ENCODE results near the gene DCC.

The DCC gene

DNA sequence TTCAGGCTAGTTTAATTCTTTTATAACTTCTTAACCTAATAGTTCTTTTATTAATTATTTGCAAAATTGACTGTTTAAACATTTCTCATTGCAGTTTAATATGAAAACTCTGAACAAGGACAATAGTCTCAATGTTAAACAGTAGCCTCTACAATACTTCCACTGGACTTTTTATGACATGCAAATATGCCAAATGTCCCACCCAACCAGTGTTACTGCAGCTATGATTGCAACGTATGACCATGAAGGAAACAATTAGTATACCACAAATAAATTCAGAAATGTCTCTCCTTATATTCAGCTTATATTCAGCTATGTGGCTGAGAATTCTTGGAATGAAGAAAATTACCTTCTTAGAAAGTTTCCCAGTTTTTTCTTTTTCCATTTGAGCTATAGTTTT lies 688.6 kb downstream of the DCC start:
- no peak for DNase-seq (ENCODE audit: extremely low spot score)
- ChIA-PET CTCF (no interaction called here), POLR2A (no interaction called here)
- no peak for TF ChIP-seq FOXK2 (IDR thresholded peaks at IDR 0.05)
- TF ChIP-seq BHLHE40 (IDR thresholded peaks at IDR 0.05; ENCODE audit: borderline replicate concordance): no peak
- TF ChIP-seq FOXA1 (IDR thresholded peaks at IDR 0.05): no peak
- TF ChIP-seq SP1 (IDR thresholded peaks at IDR 0.05): no peak
- no peak for TF ChIP-seq SUZ12 (IDR thresholded peaks at IDR 0.05)
- TF ChIP-seq L3MBTL2 (conservative IDR thresholded peaks at IDR 0.05): no peak
- TF ChIP-seq CTBP1 (IDR thresholded peaks at IDR 0.05; ENCODE audit: borderline replicate concordance): no peak
- TF ChIP-seq LEF1 (IDR thresholded peaks at IDR 0.05; ENCODE audit: borderline replicate concordance): no peak
- TF ChIP-seq ELF4 (IDR thresholded peaks at IDR 0.05): no peak

- ChIA-PET CTCF (no interaction called here), POLR2A (no interaction called here)
- TF ChIP-seq FOXK2 (IDR thresholded peaks at IDR 0.05): no peak
- no peak for TF ChIP-seq SP1 (IDR thresholded peaks at IDR 0.05)
- no peak for TF ChIP-seq TARDBP (IDR thresholded peaks at IDR 0.05)
- TF ChIP-seq ZNF384 (IDR thresholded peaks at IDR 0.05): no peak
- no peak for DNase-seq (ENCODE audit: extremely low spot score)
Observed at GRCh38 chr18:53033128-53033527, 693.1 kb downstream of the DCC start.

DNA sequence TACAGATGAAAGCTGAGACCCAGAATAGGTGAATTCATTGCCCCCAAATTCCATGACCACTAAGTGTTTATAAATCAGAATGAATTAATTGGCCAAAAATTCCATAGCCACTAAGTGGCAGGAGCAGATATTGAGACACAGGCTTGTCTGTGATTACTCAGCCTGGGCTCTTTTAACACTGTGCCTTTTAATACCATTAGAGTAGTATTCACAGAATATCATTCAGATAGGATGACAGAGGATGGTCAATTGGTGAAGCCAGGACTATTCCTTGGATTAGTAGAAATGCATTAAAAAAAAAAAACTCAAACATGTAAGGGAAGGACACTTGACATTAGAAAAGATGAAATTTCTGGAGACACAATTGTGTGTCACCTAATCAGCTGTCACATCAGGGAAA lies 698.6 kb downstream of the DCC start:
- POLR2A ChIA-PET: interaction anchor here (0.7 kb wide), 1 partner anchor 25 kb away, joined by 3 read pairs; no protein-coding TSS in a partner anchor
- TF ChIP-seq LEF1 (IDR thresholded peaks at IDR 0.05; ENCODE audit: borderline replicate concordance) (no peak), FOXA1 (IDR thresholded peaks at IDR 0.05) (no peak), HDGF (IDR thresholded peaks at IDR 0.05; ENCODE audit: borderline replicate concordance) (no peak), FOXK2 (IDR thresholded peaks at IDR 0.05) (no peak), SUZ12 (IDR thresholded peaks at IDR 0.05) (no peak), ARNT (IDR thresholded peaks at IDR 0.05) (no peak), SP1 (IDR thresholded peaks at IDR 0.05) (no peak), ZNF384 (IDR thresholded peaks at IDR 0.05) (no peak), L3MBTL2 (conservative IDR thresholded peaks at IDR 0.05) (no peak), ELF4 (IDR thresholded peaks at IDR 0.05) (no peak), CTBP1 (IDR thresholded peaks at IDR 0.05; ENCODE audit: borderline replicate concordance) (no peak), BHLHE40 (IDR thresholded peaks at IDR 0.05; ENCODE audit: borderline replicate concordance) (no peak), TARDBP (IDR thresholded peaks at IDR 0.05) (no peak), FOXM1 (IDR thresholded peaks at IDR 0.05; ENCODE audit: borderline replicate concordance) (no peak), NFRKB (IDR thresholded peaks at IDR 0.05) (no peak)
- TF ChIP-seq, protein P1, sequence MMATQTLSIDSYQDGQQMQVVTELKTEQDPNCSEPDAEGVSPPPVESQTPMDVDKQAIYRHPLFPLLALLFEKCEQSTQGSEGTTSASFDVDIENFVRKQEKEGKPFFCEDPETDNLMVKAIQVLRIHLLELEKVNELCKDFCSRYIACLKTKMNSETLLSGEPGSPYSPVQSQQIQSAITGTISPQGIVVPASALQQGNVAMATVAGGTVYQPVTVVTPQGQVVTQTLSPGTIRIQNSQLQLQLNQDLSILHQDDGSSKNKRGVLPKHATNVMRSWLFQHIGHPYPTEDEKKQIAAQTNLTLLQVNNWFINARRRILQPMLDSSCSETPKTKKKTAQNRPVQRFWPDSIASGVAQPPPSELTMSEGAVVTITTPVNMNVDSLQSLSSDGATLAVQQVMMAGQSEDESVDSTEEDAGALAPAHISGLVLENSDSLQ (IDR thresholded peaks at IDR 0.05): no peak
- CTCF ChIA-PET: no interaction called here
- no peak for DNase-seq (ENCODE audit: extremely low spot score)

DNA sequence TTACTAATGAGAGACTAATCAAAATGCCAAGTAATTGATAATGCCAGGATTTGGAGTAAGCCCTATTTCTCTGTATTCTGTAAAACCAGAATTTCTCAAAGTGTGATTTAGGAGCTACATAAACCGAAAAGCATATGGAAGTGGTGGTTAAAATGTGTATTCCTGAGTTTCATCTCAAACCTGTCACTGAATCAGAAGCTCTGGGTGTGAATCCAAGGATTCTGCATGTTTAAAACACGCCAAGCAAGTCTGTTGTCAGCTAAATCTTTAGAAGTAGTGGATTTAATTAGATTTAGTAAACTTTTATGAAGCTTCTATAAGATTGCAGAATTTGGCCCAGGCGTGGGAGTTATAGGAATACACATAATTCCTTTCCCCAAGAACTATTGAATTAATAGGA lies 700.3 kb downstream of the DCC start:
- TF ChIP-seq L3MBTL2 (conservative IDR thresholded peaks at IDR 0.05): no peak
- TF ChIP-seq BHLHE40 (IDR thresholded peaks at IDR 0.05; ENCODE audit: borderline replicate concordance): no peak
- TF ChIP-seq LEF1 (IDR thresholded peaks at IDR 0.05; ENCODE audit: borderline replicate concordance): no peak
- no peak for TF ChIP-seq ARNT (IDR thresholded peaks at IDR 0.05)
- no peak for TF ChIP-seq SP1 (IDR thresholded peaks at IDR 0.05)
- no peak for TF ChIP-seq HDGF (IDR thresholded peaks at IDR 0.05; ENCODE audit: borderline replicate concordance)
- TF ChIP-seq ELF4 (IDR thresholded peaks at IDR 0.05): no peak
- TF ChIP-seq FOXM1 (IDR thresholded peaks at IDR 0.05; ENCODE audit: borderline replicate concordance): no peak
- TF ChIP-seq, protein P1 (IDR thresholded peaks at IDR 0.05): no peak
- no peak for TF ChIP-seq CTBP1 (IDR thresholded peaks at IDR 0.05; ENCODE audit: borderline replicate concordance)
- no peak for TF ChIP-seq ZNF384 (IDR thresholded peaks at IDR 0.05)
- no peak for TF ChIP-seq TARDBP (IDR thresholded peaks at IDR 0.05)
- TF ChIP-seq SUZ12 (IDR thresholded peaks at IDR 0.05): no peak
- TF ChIP-seq FOXA1 (IDR thresholded peaks at IDR 0.05): no peak
- no peak for TF ChIP-seq FOXK2 (IDR thresholded peaks at IDR 0.05)
- no peak for TF ChIP-seq NFRKB (IDR thresholded peaks at IDR 0.05)
- ChIA-PET CTCF (no interaction called here), POLR2A (no interaction called here)
- DNase-seq (ENCODE audit: extremely low spot score): no peak

- ChIA-PET CTCF (no interaction called here), POLR2A (no interaction called here)
- TF ChIP-seq ZNF384 (IDR thresholded peaks at IDR 0.05) (no peak), NFRKB (IDR thresholded peaks at IDR 0.05) (no peak), FOXK2 (IDR thresholded peaks at IDR 0.05) (no peak), FOXM1 (IDR thresholded peaks at IDR 0.05; ENCODE audit: borderline replicate concordance) (no peak), FOXA1 (IDR thresholded peaks at IDR 0.05) (no peak), HDGF (IDR thresholded peaks at IDR 0.05; ENCODE audit: borderline replicate concordance) (no peak), TARDBP (IDR thresholded peaks at IDR 0.05) (no peak), ELF4 (IDR thresholded peaks at IDR 0.05) (no peak), L3MBTL2 (conservative IDR thresholded peaks at IDR 0.05) (no peak), SUZ12 (IDR thresholded peaks at IDR 0.05) (no peak), BHLHE40 (IDR thresholded peaks at IDR 0.05; ENCODE audit: borderline replicate concordance) (no peak)
- TF ChIP-seq, protein P1 (IDR thresholded peaks at IDR 0.05): no peak
- DNase-seq (ENCODE audit: extremely low spot score): no peak
Observed at GRCh38 chr18:53056064-53056463, 716.1 kb downstream of the DCC start.

GRCh38 chr18:53070788-53071187 lies 730.8 kb downstream of the DCC start:
- CTCF ChIA-PET: no interaction called here

More at GRCh38 chr18:53070788-53071187, 730.8 kb downstream of the DCC start:
- POLR2A ChIA-PET: no interaction called here
- TF ChIP-seq, protein P1 (IDR thresholded peaks at IDR 0.05): no peak
- DNase-seq (ENCODE audit: extremely low spot score): no peak

Data from HEK293T (cell line).